ENCODE measurements around the gene LMAN1L. TPM values are rescaled to one million over a fixed set of nuclear protein-coding genes. Genes with fewer than 3 reads are reported as not detected.

The LMAN1L gene
- total RNA-seq, 2 experiments from 2014 or later: 0.56 to 0.93 TPM

GRCh38 chr15:74798388-74799254, 14.0 kb upstream of the LMAN1L start:
- ChIA-PET CTCF (interaction anchor here (1.5 to 14.8 kb wide), 5 partner anchors 8 to 151 kb away, joined by 5 to 353 read pairs (median 34); partner anchors contain the start of gene CSK), POLR2A (interaction anchor here (33.5 kb wide), 1 partner anchor 19 kb away, joined by 925 read pairs; the partner anchor contains the start of gene CSK)
- no peaks in the 10 kb centered on the region for H3K27me3 Mint-ChIP-seq
- Histone ChIP-seq H3K36me3 (ENCODE audit: insufficient read depth, low read length) (peaks cover 71% of the 10 kb centered on the region), H3K4me1 (ENCODE audit: insufficient read depth, low read length) (peaks cover 72% of the 10 kb centered on the region), H3K27me3 (ENCODE audit: control insufficient read depth in 1 of 2, insufficient read depth in 2 of 2, low read length in 2 of 2) (no peaks in the 10 kb centered on the region), H3K4me3 (ENCODE audit: low read length) (no peak overlapping the region), H3K9me3 (ENCODE audit: control insufficient read depth in 1 of 2, insufficient read depth in 1 of 2, low read length in 2 of 2) (no peaks in the 10 kb centered on the region), H3K27ac (ENCODE audit: low read depth in 1 of 2, low read length in 2 of 2) (peak overlapping the region; percentile 85 to 90)
- intact Hi-C loops (cut with DNase I, micrococcal nuclease): loop anchor here in 1 of 2 experiments (5.0 kb wide), 1 partner anchor 154 kb away; no protein-coding TSS in a partner anchor
- peak overlapping the region; percentile 93 for H3K27ac Mint-ChIP-seq
- no peak for TF ChIP-seq CTCF (IDR thresholded peaks at IDR 0.05)
- H3K4me3 Mint-ChIP-seq: peak overlapping the region; percentile 65
- peaks cover 77% of the 10 kb centered on the region for H3K36me3 Mint-ChIP-seq (ENCODE audit: low read depth)
- H3K4me1 Mint-ChIP-seq (ENCODE audit: low read depth): peaks cover 61% of the 10 kb centered on the region
- DNase-seq (no peak), ATAC-seq (ENCODE audit: poor library complexity) (no peak)
- no peaks in the 10 kb centered on the region for H3K9me3 Mint-ChIP-seq

- peak overlapping the region; percentile 93 for H3K27ac Mint-ChIP-seq
- CTCF ChIA-PET: interaction anchor here (0.7 to 14.8 kb wide), 7 partner anchors 9 to 153 kb away, joined by 3 to 353 read pairs (median 8); partner anchors contain the start of gene CSK
- TF ChIP-seq CTCF (IDR thresholded peaks at IDR 0.05): no peak
- Histone ChIP-seq H3K36me3 (ENCODE audit: insufficient read depth, low read length) (peaks cover 75% of the 10 kb centered on the region), H3K9me3 (ENCODE audit: control insufficient read depth in 1 of 2, insufficient read depth in 1 of 2, low read length in 2 of 2) (no peaks in the 10 kb centered on the region), H3K4me3 (ENCODE audit: low read length) (no peak overlapping the region), H3K4me1 (ENCODE audit: insufficient read depth, low read length) (peaks cover 66% of the 10 kb centered on the region), H3K27ac (ENCODE audit: low read depth in 1 of 2, low read length in 2 of 2) (peak overlapping the region; percentile 85 to 90), H3K27me3 (ENCODE audit: control insufficient read depth in 1 of 2, insufficient read depth in 2 of 2, low read length in 2 of 2) (no peaks in the 10 kb centered on the region)
- intact Hi-C loops (cut with DNase I, micrococcal nuclease): loop anchor here in 1 of 2 experiments (5.0 kb wide), 1 partner anchor 153 kb away; no protein-coding TSS in a partner anchor
- H3K27me3 Mint-ChIP-seq: no peaks in the 10 kb centered on the region
- ATAC-seq (ENCODE audit: poor library complexity) (no peak), DNase-seq (peak in 4 of 14 experiments; percentile 36 to 68 (median 54))
- H3K4me3 Mint-ChIP-seq: no peak overlapping the region
- peaks cover 57% of the 10 kb centered on the region for H3K4me1 Mint-ChIP-seq (ENCODE audit: low read depth)
- H3K9me3 Mint-ChIP-seq: no peaks in the 10 kb centered on the region
- peaks cover 84% of the 10 kb centered on the region for H3K36me3 Mint-ChIP-seq (ENCODE audit: low read depth)
- POLR2A ChIA-PET: interaction anchor here (33.5 kb wide), 1 partner anchor 20 kb away, joined by 925 read pairs; the partner anchor contains the start of gene CSK
These were observed 13.3 kb upstream of the LMAN1L start for GRCh38 chr15:74799255-74799855.

GRCh38 chr15:74799856-74800558, 12.6 kb upstream of the LMAN1L start:
- Histone ChIP-seq H3K4me3 (ENCODE audit: low read length) (no peak overlapping the region), H3K9me3 (ENCODE audit: control insufficient read depth in 1 of 2, insufficient read depth in 1 of 2, low read length in 2 of 2) (no peaks in the 10 kb centered on the region), H3K27me3 (ENCODE audit: control insufficient read depth in 1 of 2, insufficient read depth in 2 of 2, low read length in 2 of 2) (no peaks in the 10 kb centered on the region), H3K27ac (ENCODE audit: low read depth in 1 of 2, low read length in 2 of 2) (peak overlapping the region; percentile 85 to 90), H3K4me1 (ENCODE audit: insufficient read depth, low read length) (peaks cover 60% of the 10 kb centered on the region), H3K36me3 (ENCODE audit: insufficient read depth, low read length) (peaks cover 69% of the 10 kb centered on the region)
- peak; percentile 94 for TF ChIP-seq CTCF (IDR thresholded peaks at IDR 0.05)
- DNase-seq (peak; percentile 78 to 94 (median 87)), ATAC-seq (ENCODE audit: poor library complexity) (peak; percentile 94)
- Mint-ChIP-seq H3K9me3 (no peaks in the 10 kb centered on the region), H3K27ac (peak overlapping the region; percentile 93), H3K4me1 (ENCODE audit: low read depth) (peaks cover 50% of the 10 kb centered on the region), H3K27me3 (no peaks in the 10 kb centered on the region), H3K4me3 (peak overlapping the region; percentile 34), H3K36me3 (ENCODE audit: low read depth) (peaks cover 80% of the 10 kb centered on the region)
- ChIA-PET CTCF (interaction anchor here (0.7 to 14.8 kb wide), 7 partner anchors 9 to 154 kb away, joined by 3 to 353 read pairs (median 8); partner anchors contain the start of gene CSK), POLR2A (interaction anchor here (33.5 kb wide), 1 partner anchor 21 kb away, joined by 925 read pairs; the partner anchor contains the start of gene CSK)
- intact Hi-C loops (cut with DNase I, micrococcal nuclease): loop anchor here (1.0 to 5.0 kb wide), 5 partner anchors 19 to 165 kb away; no protein-coding TSS in a partner anchor

All from CD4-positive, alpha-beta T cell (primary cell).